ENCODE results near the gene KCNA10.

GRCh38 chr1:110502402-110503151 lies 16.4 kb downstream of the KCNA10 start:
- TF ChIP-seq CTCF (IDR thresholded peaks at IDR 0.05; ENCODE audit: insufficient read depth, low read length) (no peak), GABPA (IDR thresholded peaks at IDR 0.05; ENCODE audit: low read depth) (no peak)

Measured in HL-60 (cell line).